Activated T-cell treated with anti-CD3 and anti-CD28 coated beads, Interleukin-2, amount 50 U/mL, for 72 hours (primary cell): ENCODE measurements around the gene SDK1. TPM values are rescaled to one million over a fixed set of nuclear protein-coding genes. Genes with fewer than 3 reads are reported as not detected.
"Not testable (repeated sequence)": the region's sequence is repeated elsewhere in the genome, so short reads cannot be mapped to it uniquely, and the experiment has no call there.

Source experiments
- ATAC-seq, 2 donors: fragments of 150-1000 bp; cut with Tn5 transposase; replicated peaks in 1 of 2; 2 replicates each; pipeline ENCODE4 v1.10.0; 2021; ENCODE audit warnings: moderate library complexity in 2 of 2, mild to moderate bottlenecking in 1 of 2
- DNase-seq, 2 donors: peaks; one replicate each; pipeline ENCODE4 v3.0.0; 2021 to 2022; ENCODE audit warnings: mixed read lengths in 1 of 2
- H3K27ac Mint-ChIP-seq: one replicate; pipeline ENCODE4 v1.8.0; 2022; ENCODE audit warnings: mild to moderate bottlenecking, moderate library complexity, mixed read lengths
- H3K27me3 Mint-ChIP-seq: one replicate; pipeline ENCODE4 v1.8.0; 2022; ENCODE audit warnings: low read depth, mixed read lengths
- H3K36me3 Mint-ChIP-seq, 2 donors: one replicate each; pipeline ENCODE4 v1.8.0; 2022; ENCODE audit warnings: mixed read lengths in 2 of 2, mild to moderate bottlenecking in 1 of 2; ENCODE audit not compliant: insufficient read depth in 2 of 2
- H3K4me1 Mint-ChIP-seq: one replicate; pipeline ENCODE4 v1.8.0; 2022; ENCODE audit warnings: low read depth, mixed read lengths
- H3K4me3 Mint-ChIP-seq, 2 donors: one replicate each; pipeline ENCODE4 v1.8.0; 2022; ENCODE audit warnings: mild to moderate bottlenecking in 2 of 2, mixed read lengths in 2 of 2, moderate library complexity in 2 of 2
- H3K9me3 Mint-ChIP-seq, 2 donors: one replicate each; pipeline ENCODE4 v1.8.0; 2022; ENCODE audit warnings: mixed read lengths in 2 of 2
- total RNA-seq, 2 donors: library from RNA; stranded (reverse); gene quantifications; one replicate each; pipeline ENCODE4 v1.2.3, GENCODE V29; 2022

The SDK1 gene
- total RNA-seq, 2 donors from 2014 or later: 6.1 to 6.3 TPM

GRCh38 chr7:3937605-3938004, 636.6 kb downstream of the SDK1 start:
- H3K36me3 Mint-ChIP-seq: peaks cover 0 to 3% of the 10 kb centered on the region in 2 donors
- ATAC-seq: no peak
- H3K27ac Mint-ChIP-seq: no peak overlapping the region
- H3K4me3 Mint-ChIP-seq: no peak overlapping the region
- H3K27me3 Mint-ChIP-seq: no peaks in the 10 kb centered on the region
- no peaks in the 10 kb centered on the region for H3K4me1 Mint-ChIP-seq
- peaks cover 0 to 7% of the 10 kb centered on the region in 2 donors for H3K9me3 Mint-ChIP-seq
- no peak for DNase-seq

- H3K36me3 Mint-ChIP-seq, DNase-seq, ATAC-seq, H3K4me3 Mint-ChIP-seq, H3K27ac Mint-ChIP-seq, H3K27me3 Mint-ChIP-seq, H3K4me1 Mint-ChIP-seq, H3K9me3 Mint-ChIP-seq: not testable (repeated sequence)
Observed at GRCh38 chr7:3941706-3942105, 640.7 kb downstream of the SDK1 start.

DNA sequence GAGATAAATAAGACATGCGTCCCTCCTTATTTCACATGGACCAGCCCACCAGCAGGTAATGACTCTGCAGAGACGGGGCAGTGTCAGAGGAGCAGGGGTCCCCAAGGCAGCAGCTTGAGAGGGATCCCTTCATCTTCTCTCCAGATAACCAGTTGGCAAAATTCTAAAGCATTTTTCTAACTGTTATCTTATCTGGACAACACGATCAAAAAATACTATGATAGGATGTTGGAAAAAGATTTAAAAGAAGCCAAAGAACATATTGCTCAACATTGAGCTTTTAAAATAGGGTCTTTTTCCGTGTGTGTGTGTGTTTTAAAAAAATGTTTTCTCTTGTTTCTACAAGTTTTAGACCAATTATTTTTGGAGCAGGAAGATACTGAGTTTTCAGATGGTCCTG, 641.2 kb downstream of the SDK1 start:
- no peak for ATAC-seq
- Mint-ChIP-seq H3K4me1 (no peaks in the 10 kb centered on the region), H3K36me3 (peaks cover 2 to 3% of the 10 kb centered on the region in 2 donors), H3K9me3 (peaks cover 0 to 2% of the 10 kb centered on the region in 2 donors), H3K27me3 (no peaks in the 10 kb centered on the region), H3K4me3 (no peak overlapping the region), H3K27ac (no peak overlapping the region)
- no peak for DNase-seq

DNA sequence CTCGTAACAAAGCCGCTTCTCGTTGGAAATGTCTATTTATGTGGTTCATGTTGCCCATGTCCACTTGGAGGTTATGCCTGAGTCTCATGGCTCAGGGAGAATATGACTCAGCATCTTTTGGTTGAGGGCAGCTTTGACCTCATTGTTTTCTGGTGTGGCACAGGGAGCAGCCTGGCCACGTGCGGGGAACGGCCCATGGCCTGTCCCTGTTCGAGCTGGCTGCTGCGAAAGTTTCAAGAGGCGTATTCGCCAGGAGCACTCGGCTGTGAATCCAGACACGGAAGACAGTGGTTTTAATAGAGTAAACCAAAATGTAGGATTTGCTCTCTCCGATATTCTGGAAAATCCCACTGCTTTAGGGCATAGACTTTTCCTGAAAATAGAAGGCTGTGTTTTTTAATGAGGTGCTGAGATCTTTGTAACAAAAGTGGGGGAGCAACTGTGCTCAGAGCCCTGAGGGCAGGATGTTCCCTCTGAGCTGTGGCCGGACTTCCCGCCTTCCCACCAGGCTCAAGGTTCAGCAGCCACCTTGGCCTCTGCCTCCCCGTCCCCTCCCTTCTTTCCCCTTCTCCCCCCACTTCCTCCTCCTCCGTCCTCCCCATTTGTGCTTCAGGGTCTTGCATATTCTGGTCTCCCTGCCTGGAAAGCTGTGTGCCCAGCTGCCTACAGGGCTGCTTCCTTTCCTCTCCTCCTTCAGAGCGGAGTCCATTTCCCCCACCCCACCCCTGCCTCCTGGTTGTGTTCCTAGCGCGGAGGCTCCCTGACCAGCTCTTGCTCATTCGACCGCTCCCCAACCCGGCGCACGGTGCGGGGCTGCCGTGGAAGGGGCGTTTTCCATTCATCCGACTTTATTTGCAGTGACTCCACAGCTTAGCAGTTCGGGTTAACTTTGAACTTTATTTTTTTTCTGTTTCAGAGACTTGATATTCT, 642.0 kb downstream of the SDK1 start:
- Mint-ChIP-seq H3K27ac (no peak overlapping the region), H3K36me3 (peaks cover 2 to 3% of the 10 kb centered on the region in 2 donors), H3K27me3 (no peaks in the 10 kb centered on the region), H3K9me3 (peaks cover 0 to 2% of the 10 kb centered on the region in 2 donors), H3K4me3 (no peak overlapping the region), H3K4me1 (no peaks in the 10 kb centered on the region)
- ATAC-seq (no peak), DNase-seq (no peak)

- no peaks in the 10 kb centered on the region for H3K4me1 Mint-ChIP-seq
- no peak for ATAC-seq
Observed at GRCh38 chr7:3943779-3944520, 642.9 kb downstream of the SDK1 start.

DNA sequence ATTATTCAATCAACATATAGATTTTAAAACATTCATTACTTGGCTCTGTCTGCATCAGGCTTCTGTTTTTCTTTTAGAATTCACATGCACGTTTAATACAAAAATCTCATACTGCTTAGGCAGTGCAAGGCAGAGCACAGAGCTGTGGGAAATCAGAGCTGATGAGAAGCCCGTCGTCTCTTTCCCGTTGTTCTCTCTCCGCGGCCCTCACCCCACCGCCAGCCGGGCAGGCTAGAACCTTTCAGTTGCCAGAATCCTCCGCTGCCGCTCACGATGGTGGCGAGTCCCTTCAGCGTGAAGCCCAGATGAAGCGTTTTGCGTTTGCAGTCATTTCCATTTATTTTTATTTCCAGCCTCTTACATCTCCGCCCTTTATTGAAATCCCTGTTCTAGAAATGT, 648.2 kb downstream of the SDK1 start:
- DNase-seq (no peak), ATAC-seq (no peak)
- no peaks in the 10 kb centered on the region for H3K4me1 Mint-ChIP-seq
- peaks cover 0 to 2% of the 10 kb centered on the region in 2 donors for H3K9me3 Mint-ChIP-seq
- no peaks in the 10 kb centered on the region for H3K27me3 Mint-ChIP-seq
- no peak overlapping the region for H3K27ac Mint-ChIP-seq
- H3K4me3 Mint-ChIP-seq: no peak overlapping the region
- peaks cover 2 to 3% of the 10 kb centered on the region in 2 donors for H3K36me3 Mint-ChIP-seq

More at GRCh38 chr7:3943779-3944520, 642.9 kb downstream of the SDK1 start:
- DNase-seq: no peak
- Mint-ChIP-seq H3K27ac (no peak overlapping the region), H3K27me3 (no peaks in the 10 kb centered on the region), H3K36me3 (peaks cover 2 to 3% of the 10 kb centered on the region in 2 donors), H3K9me3 (peaks cover 0 to 2% of the 10 kb centered on the region in 2 donors), H3K4me3 (no peak overlapping the region)

DNA sequence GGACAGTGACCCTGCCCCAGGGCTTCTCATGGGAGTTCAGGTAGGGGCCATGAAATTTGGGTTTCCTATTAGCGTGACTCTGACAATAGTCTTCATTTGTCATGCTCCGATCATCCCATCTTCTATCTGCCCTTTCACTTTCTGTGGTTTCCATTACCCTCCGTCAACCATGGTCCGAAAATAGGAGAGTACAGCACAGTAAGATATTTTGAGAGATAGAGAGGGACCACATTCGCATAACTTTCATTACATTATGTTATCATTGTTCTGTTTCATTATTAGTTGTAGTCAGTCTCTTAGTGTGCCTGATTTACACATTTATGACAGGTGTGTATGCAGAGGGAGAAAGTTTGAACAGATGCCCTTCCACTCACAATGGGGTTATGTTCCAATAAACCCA, 649.2 kb downstream of the SDK1 start:
- ATAC-seq: no peak

GRCh38 chr7:3951316-3952055, 650.4 kb downstream of the SDK1 start:
- no peaks in the 10 kb centered on the region for H3K27me3 Mint-ChIP-seq
- DNase-seq: no peak
- H3K4me1 Mint-ChIP-seq: peaks cover 12% of the 10 kb centered on the region
- H3K9me3 Mint-ChIP-seq: no peaks in the 10 kb centered on the region
- no peaks in the 10 kb centered on the region for H3K36me3 Mint-ChIP-seq
- ATAC-seq: no peak
- H3K27ac Mint-ChIP-seq: no peak overlapping the region
- H3K4me3 Mint-ChIP-seq: no peak overlapping the region

More for the DNA sequence above, 649.2 kb downstream of the SDK1 start:
- peaks cover 0 to 2% of the 10 kb centered on the region in 2 donors for H3K9me3 Mint-ChIP-seq
- peaks cover 1 to 2% of the 10 kb centered on the region in 2 donors for H3K36me3 Mint-ChIP-seq
- no peak overlapping the region for H3K4me3 Mint-ChIP-seq
- H3K27me3 Mint-ChIP-seq: no peaks in the 10 kb centered on the region
- H3K27ac Mint-ChIP-seq: no peak overlapping the region
- peaks cover under 1% of the 10 kb centered on the region for H3K4me1 Mint-ChIP-seq
- no peak for DNase-seq

GRCh38 chr7:3953133-3953532, 652.1 kb downstream of the SDK1 start:
- H3K4me1 Mint-ChIP-seq: peaks cover 12% of the 10 kb centered on the region
- no peak for DNase-seq

DNA sequence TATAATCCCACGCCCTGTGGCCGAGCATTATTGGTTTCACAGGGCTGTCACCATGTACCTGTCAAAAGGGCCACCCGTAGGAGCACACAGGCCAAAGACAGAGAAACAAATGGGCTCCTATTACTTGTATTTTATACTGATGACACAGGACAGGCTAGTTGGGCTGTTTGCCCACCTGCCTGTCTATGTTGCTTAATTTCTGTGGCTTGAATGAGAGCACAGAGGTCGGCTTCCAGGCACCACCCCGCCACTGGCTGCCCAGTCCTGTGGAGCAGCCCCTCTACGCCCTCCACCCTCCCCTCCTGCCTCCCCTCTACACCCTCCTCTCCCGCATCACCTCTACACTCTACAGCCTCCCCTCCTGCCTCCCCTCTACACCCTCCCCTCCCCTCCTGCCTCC, 652.9 kb downstream of the SDK1 start:
- Mint-ChIP-seq H3K27ac (no peak overlapping the region), H3K4me1 (peaks cover 12% of the 10 kb centered on the region), H3K36me3 (no peaks in the 10 kb centered on the region), H3K27me3 (no peaks in the 10 kb centered on the region), H3K9me3 (no peaks in the 10 kb centered on the region), H3K4me3 (no peak overlapping the region)
- ATAC-seq (no peak), DNase-seq (no peak)

More at GRCh38 chr7:3953133-3953532, 652.1 kb downstream of the SDK1 start:
- Mint-ChIP-seq H3K27ac (no peak overlapping the region), H3K27me3 (no peaks in the 10 kb centered on the region), H3K36me3 (no peaks in the 10 kb centered on the region), H3K9me3 (no peaks in the 10 kb centered on the region), H3K4me3 (no peak overlapping the region)
- no peak for ATAC-seq

DNA sequence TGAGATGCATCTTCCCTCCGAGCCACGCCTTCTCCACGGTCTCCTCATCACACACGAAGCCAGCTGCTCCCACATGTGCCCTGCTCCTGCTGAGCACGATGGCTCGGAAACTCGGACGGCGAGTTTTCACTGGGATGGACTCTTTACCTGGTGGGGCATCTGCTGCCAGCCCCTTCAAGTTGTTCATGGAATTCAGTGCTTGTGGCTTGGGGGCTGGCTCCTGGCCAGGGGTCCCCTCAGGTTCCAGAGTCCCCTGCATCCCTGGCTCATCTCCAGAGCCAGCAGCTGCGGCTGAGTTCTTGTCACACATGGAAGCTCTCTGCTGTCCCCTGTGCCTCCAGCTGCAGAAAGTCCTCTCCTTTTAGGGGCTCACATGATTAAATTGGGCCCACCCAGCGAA, 654.0 kb downstream of the SDK1 start:
- Mint-ChIP-seq H3K4me3 (no peak overlapping the region), H3K36me3 (no peaks in the 10 kb centered on the region), H3K27me3 (no peaks in the 10 kb centered on the region), H3K27ac (no peak overlapping the region), H3K4me1 (peaks cover 12% of the 10 kb centered on the region), H3K9me3 (no peaks in the 10 kb centered on the region)
- ATAC-seq (no peak), DNase-seq (no peak)

DNA sequence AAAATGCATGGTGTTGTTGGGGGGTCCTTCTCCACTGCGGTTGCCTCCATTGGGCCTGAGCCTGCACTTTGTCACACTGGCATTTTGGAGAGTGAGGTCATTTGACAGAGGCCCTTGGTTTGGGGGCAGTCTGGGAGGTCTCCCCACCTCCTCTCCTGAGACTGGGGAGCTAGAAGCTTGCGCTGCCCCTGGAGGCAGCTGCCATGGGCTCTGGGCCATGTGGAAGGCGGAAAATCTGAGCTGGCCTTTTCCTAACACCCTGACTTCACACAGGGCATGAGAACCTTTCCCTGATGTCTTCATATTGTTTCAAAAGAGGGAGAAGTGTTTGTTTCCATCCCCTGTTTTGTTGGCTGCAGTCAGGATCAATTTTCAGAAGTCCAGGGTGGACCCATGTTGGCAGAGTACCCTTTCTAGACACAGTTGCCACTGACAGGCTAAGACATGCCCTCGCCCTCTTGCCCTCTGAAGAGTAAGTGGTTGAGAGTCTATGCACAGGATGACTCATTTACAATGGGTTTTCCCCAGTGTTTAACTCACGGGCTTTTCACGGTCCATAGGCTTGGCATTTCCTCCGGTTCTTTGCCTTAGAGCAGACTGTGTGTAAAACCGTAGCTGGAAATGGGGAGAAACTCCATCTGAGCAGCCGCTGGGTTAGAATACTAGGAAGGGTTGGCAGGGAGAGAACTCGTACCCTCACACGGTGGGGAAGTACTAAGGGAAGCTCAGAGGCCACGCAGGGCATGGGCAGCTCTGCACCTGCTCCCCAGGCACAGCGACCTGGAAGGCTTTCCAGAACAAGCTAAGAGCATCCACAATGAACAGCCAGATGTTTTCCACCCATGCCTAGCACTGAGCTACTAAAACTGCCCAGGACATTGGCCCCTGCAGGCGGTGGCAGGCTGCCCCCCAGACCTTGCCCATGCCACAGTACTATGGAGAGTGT, 655.0 kb downstream of the SDK1 start:
- no peak overlapping the region for H3K4me3 Mint-ChIP-seq

More for the DNA sequence above, 655.0 kb downstream of the SDK1 start:
- no peaks in the 10 kb centered on the region for H3K9me3 Mint-ChIP-seq
- H3K36me3 Mint-ChIP-seq: no peaks in the 10 kb centered on the region
- H3K27me3 Mint-ChIP-seq: no peaks in the 10 kb centered on the region
- DNase-seq (peak; percentile 6 to 17), ATAC-seq (peak; percentile 88 to 93)
- H3K27ac Mint-ChIP-seq: no peak overlapping the region
- H3K4me1 Mint-ChIP-seq: peaks cover 12% of the 10 kb centered on the region
